MM.1S (cell line): Measurements from ENCODE around the gene PPP1R14C.

Experiments
- DNase-seq: peaks from one replicate; pipeline ENCODE4 v3.0.0-alpha.2; 2015
- H2AFZ ChIP-seq: fragments of 300-600 bp; sonication (generic); 2 replicates; pipeline ENCODE4 v1.6.0; 2016; ENCODE audit warnings: antibody characterized with exemption, low read length
- H3F3A ChIP-seq: fragments of 300-600 bp; sonication (generic); 2 replicates; pipeline ENCODE4 v1.6.1; 2016; ENCODE audit warnings: mild to moderate bottlenecking, antibody characterized with exemption, low read length, moderate library complexity, mixed read lengths; ENCODE audit not compliant: insufficient read depth
- H3K27ac ChIP-seq: fragments of 300-600 bp; sonication (generic); 2 replicates; pipeline ENCODE4 v1.5.1; 2016; ENCODE audit warnings: mild to moderate bottlenecking, low read length
- H3K27me3 ChIP-seq: fragments of 300-600 bp; sonication (generic); replicated peaks from 2 replicates; pipeline ENCODE4 v1.6.0; 2016; ENCODE audit warnings: low read length; ENCODE audit not compliant: insufficient read depth
- H3K36me3 ChIP-seq: fragments of 300-600 bp; sonication (generic); replicated peaks from 2 replicates; pipeline ENCODE4 v1.6.1; 2016; ENCODE audit warnings: mild to moderate bottlenecking, low read length, mixed read lengths; ENCODE audit not compliant: insufficient read depth
- H3K4me1 ChIP-seq: fragments of 300-600 bp; sonication (generic); 2 replicates; pipeline ENCODE4 v1.6.1; 2016; ENCODE audit warnings: low read length, mixed read lengths
- H3K4me2 ChIP-seq: fragments of 300-600 bp; sonication (generic); 2 replicates; pipeline ENCODE4 v1.6.0; 2016; ENCODE audit warnings: low read depth, low read length
- H3K4me3 ChIP-seq: fragments of 300-600 bp; sonication (generic); 2 replicates; pipeline ENCODE4 v1.5.1; 2016; ENCODE audit warnings: low read length, mixed read lengths
- H3K79me2 ChIP-seq: fragments of 300-600 bp; sonication (generic); 2 replicates; pipeline ENCODE4 v1.6.1; 2016; ENCODE audit warnings: mixed run types, low read length, mixed read lengths
- H3K9ac ChIP-seq: fragments of 300-600 bp; sonication (generic); 2 replicates; pipeline ENCODE4 v1.6.1; 2016; ENCODE audit warnings: low read length, mixed read lengths
- H3K9me2 ChIP-seq: fragments of 300-600 bp; sonication (generic); replicated peaks from 2 replicates; pipeline ENCODE4 v1.6.1; 2016; ENCODE audit warnings: mild to moderate bottlenecking, low read length, mixed read lengths; ENCODE audit not compliant: insufficient read depth
- H3K9me3 ChIP-seq: fragments of 300-600 bp; sonication (generic); replicated peaks from 2 replicates; pipeline ENCODE4 v1.6.1; 2016; ENCODE audit warnings: mild to moderate bottlenecking, low read length, mixed read lengths; ENCODE audit not compliant: insufficient read depth
- H4K20me1 ChIP-seq: fragments of 300-600 bp; sonication (generic); 2 replicates; pipeline ENCODE4 v1.6.1; 2016; ENCODE audit warnings: mild to moderate bottlenecking, low read length, moderate library complexity, mixed read lengths; ENCODE audit not compliant: insufficient read depth
- CTCF ChIP-seq: fragments of 300-600 bp; sonication (generic); IDR thresholded peaks from 2 replicates; pipeline ENCODE4 v1.5.1; 2016; ENCODE audit warnings: antibody characterized with exemption, low read length, mixed read lengths
- EZH2 ChIP-seq: fragments of 300-600 bp; sonication (generic); optimal IDR thresholded peaks from 2 replicates; pipeline ENCODE3; 2017; ENCODE audit warnings: low read depth, mild to moderate bottlenecking, antibody characterized with exemption, low read length, mixed read lengths
- EZH2phosphoT487 ChIP-seq: fragments of 300-600 bp; sonication (generic); IDR thresholded peaks from 2 replicates; pipeline ENCODE4 v1.6.1; 2018; ENCODE audit warnings: antibody characterized with exemption, low read length

PPP1R14C gene

GRCh38 chr6:150144294-150144868 is 1.5 kb downstream of the PPP1R14C start:
- no peak overlapping the region for H3K4me3 ChIP-seq

GRCh38 chr6:150145427-150145826 is 2.6 kb downstream of the PPP1R14C start:
- TF ChIP-seq CTCF (no peak), EZH2 (no peak), EZH2phosphoT487 (no peak)
- Histone ChIP-seq H3K4me2 (no peak overlapping the region), H2AFZ (no peak overlapping the region), H3F3A (no peaks in the 10 kb centered on the region), H3K27me3 (no peaks in the 10 kb centered on the region), H3K4me3 (no peak overlapping the region), H4K20me1 (no peaks in the 10 kb centered on the region), H3K4me1 (no peaks in the 10 kb centered on the region), H3K9me2 (no peaks in the 10 kb centered on the region), H3K9ac (no peak overlapping the region), H3K27ac (no peak overlapping the region), H3K9me3 (no peaks in the 10 kb centered on the region), H3K36me3 (no peaks in the 10 kb centered on the region), H3K79me2 (no peaks in the 10 kb centered on the region)
- no peak for DNase-seq

More at GRCh38 chr6:150144294-150144868, 1.5 kb downstream of the PPP1R14C start:
- Histone ChIP-seq H3K79me2 (no peaks in the 10 kb centered on the region), H3K4me2 (no peak overlapping the region), H3K27ac (no peak overlapping the region), H3K9me2 (no peaks in the 10 kb centered on the region), H3K9ac (no peak overlapping the region), H3K4me1 (no peaks in the 10 kb centered on the region), H3K9me3 (no peaks in the 10 kb centered on the region), H2AFZ (no peak overlapping the region), H3K36me3 (no peaks in the 10 kb centered on the region), H3K27me3 (no peaks in the 10 kb centered on the region), H4K20me1 (no peaks in the 10 kb centered on the region), H3F3A (no peaks in the 10 kb centered on the region)
- TF ChIP-seq EZH2: no peak
- no peak for TF ChIP-seq EZH2phosphoT487
- no peak for TF ChIP-seq CTCF
- no peak for DNase-seq

GRCh38 chr6:150145830-150146229 is 3.0 kb downstream of the PPP1R14C start:
- no peaks in the 10 kb centered on the region for H3K9me2 ChIP-seq
- TF ChIP-seq CTCF: no peak
- TF ChIP-seq EZH2phosphoT487: no peak
- TF ChIP-seq EZH2: no peak
- no peak overlapping the region for H3K4me3 ChIP-seq
- no peaks in the 10 kb centered on the region for H3K9me3 ChIP-seq
- no peak overlapping the region for H2AFZ ChIP-seq
- no peaks in the 10 kb centered on the region for H3F3A ChIP-seq
- no peaks in the 10 kb centered on the region for H3K36me3 ChIP-seq
- no peak overlapping the region for H3K4me2 ChIP-seq
- H3K9ac ChIP-seq: no peak overlapping the region
- no peaks in the 10 kb centered on the region for H4K20me1 ChIP-seq
- H3K4me1 ChIP-seq: no peaks in the 10 kb centered on the region
- no peak for DNase-seq
- no peaks in the 10 kb centered on the region for H3K79me2 ChIP-seq
- no peaks in the 10 kb centered on the region for H3K27me3 ChIP-seq
- H3K27ac ChIP-seq: no peak overlapping the region
